Ureter (tissue), 1 donor: ENCODE measurements around the gene SMAD1. TPM values are rescaled to one million over a fixed set of nuclear protein-coding genes. Genes with fewer than 3 reads are reported as not detected.
"Not testable (repeated sequence)": the region's sequence is repeated elsewhere in the genome, so short reads cannot be mapped to it uniquely, and the experiment has no call there.

Experiments
- DNase-seq: peaks from one replicate; pipeline ENCODE4 v3.0.0-alpha.2; 2020; ENCODE audit warnings: low spot score
- total RNA-seq: library from RNA; stranded (reverse); gene quantifications from one replicate; pipeline ENCODE4 v1.2.4, GENCODE V29; 2023
- donor health status: DM: yes; HTN: yes; CAD: no.

The SMAD1 gene
- total RNA-seq, 1 donor from 2014 or later: 43.7 TPM

DNA sequence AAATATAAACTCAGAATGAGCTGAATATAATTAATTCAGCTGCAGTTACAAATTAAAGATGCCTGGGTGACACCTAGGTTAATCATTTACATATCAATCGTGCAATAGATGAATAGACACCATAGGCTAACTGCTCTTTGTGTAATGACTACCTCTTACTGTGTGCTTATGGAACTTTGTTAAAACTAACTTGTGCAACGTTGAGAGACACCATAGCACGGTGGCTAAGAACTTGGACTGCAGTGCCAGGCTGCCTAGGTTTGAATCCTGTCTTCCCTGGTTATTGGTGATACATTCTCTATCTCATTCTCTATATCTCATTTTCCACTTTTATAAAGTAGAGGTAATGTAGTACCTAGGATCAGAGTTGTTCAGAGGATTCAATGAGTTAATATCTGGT lies 46.9 kb downstream of the SMAD1 start:
- no peak for DNase-seq

DNA sequence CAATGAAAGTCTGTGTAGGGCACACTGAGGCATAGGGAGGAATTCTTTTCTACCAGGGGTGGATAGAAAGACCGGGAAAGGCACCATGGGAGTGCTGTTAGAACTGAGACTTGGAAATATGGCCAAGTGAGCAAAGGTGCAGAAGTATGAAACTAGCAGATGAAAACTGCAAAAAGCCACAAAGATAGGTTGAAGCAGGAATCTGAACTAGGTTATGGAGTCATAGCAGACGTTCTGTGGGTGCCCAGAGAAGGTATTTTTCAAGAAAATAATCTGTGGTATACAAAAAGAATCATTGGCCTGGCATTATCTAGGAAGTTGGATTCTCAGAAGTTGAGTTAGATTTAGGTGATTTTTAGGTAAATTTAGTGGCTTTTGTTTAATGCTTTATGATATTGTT lies 48.5 kb downstream of the SMAD1 start:
- DNase-seq: no peak

DNA sequence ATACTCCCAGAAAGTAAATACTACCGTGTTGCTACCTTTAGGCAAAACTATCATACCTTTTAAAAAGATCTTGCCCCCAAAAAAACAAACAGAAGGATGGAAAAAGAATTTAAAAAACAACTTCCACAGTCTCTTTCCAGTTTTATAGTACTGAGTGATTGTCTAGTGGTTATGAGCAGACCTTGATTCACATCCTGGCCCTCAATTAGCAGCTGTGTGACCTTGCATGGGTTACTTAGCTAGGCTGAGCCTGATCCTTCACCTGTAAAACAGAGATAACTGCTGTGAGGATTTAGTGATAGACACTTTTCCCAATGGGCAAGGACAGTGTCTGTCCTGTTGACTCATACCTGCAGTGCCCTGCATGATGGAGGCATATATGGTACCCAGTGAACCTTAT lies 49.0 kb downstream of the SMAD1 start:
- DNase-seq: no peak

DNA sequence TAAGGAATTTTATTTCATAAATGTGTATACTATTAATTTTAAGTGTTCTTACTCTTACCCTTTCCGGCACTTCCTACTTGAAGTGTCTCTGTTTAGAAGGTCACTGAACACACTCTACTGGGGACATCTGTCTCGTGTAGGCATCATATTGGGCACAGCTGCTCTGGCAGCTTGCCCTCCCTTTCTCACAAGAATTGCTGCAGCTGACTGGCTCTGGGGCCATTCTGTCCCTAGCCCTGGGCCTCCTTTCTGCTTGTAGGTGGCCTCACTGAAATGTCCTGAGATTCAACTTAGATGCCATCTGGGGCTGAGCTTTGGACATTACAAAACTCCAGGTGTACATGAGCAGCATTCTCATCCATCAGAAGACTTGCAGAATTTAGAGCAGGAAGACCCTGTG lies 49.6 kb downstream of the SMAD1 start:
- DNase-seq: no peak

DNA sequence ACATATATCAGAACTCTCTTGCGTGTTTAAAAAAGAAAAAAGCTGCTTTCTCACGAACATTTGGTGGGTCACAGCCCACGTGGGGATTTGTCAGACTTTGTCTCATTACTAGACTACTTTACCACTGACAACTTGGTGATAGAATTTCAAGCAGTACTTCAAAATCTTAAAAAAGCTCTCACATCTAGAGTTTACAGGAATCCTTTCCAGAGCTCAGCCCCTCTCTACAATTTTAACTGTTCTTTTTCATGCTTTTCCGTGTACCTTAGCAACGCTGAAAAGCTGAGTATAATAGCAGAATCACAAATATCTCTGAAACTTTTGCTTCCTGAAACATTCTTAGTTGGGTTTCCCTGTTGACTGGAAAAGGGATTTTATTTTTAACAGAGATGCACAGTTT lies 50.2 kb downstream of the SMAD1 start:
- no peak for DNase-seq

DNA sequence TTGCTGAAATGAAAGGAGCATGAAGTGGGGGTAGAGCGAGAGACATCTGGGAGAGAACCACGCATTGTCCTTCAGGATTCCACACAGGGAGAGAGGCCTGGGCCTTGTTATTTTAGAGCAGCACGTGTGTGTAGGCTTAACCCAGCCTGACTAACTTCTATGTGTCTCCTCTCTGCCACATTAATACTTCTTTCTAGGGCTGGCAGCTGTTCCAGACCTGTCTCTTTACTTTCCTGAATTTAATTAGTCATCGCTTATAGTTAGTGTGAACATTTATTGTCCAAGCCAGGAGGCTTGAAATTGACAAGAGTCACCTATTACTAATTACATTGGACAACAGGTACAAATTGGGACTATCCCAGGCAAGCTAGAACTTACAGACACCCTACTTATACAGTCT lies 51.3 kb downstream of the SMAD1 start:
- DNase-seq: no peak

DNA sequence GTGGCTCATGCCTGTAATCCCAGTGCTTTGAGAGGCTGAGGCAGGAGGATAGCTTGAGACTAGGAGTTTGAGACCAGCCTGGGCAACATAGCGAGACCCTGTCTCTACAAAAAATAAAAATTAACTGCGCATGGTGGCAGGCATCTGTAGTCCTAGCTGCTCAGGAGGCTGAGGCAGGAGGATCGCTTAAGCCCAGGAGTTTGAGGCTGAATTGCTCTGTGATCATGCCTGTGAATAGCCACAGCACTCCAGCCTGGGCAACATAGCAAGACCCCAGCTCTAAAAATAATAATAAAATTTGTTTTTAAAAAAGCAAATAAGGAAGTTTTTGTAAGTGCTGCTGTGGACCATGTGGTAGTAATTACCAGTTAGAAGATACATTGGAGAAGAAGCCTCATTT lies 51.8 kb downstream of the SMAD1 start:
- DNase-seq: not testable (repeated sequence)

DNA sequence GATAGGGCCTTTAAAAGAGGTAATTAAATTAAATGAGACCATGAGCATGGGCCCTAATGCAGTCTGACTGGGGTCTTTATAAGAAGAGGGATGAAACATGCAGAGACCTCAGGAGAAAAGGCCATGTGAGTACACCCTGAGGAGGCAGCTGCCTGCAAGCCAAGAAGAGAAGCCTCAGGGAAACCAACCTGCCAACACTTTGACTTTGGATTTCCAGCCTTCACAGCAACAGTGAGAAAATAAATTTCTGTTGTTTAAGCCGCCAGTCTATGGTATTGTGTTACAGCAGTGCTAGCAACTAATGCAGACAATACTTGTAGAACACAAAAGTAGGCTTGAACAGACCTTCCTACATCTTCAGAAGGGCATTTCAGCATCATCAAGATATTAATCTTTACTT lies 52.3 kb downstream of the SMAD1 start:
- DNase-seq: no peak

DNA sequence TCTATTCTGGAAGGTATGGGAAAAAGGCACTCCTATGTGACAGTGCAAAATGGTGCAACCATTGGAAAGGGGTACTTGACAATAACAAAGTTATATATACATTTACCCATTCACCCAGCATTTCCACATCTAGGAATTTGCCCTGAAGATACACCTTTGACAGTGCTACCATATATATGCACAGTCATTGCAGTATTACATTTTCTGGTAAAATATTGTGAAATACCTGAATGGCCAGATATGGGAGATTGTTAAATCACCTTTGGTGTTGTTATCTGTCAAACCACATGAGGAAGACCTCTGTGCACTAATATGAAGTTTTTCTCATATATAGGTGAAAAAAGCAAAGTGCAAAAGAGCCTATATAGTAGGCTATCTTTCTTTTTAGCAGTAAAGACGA lies 53.5 kb downstream of the SMAD1 start:
- DNase-seq: no peak

DNA sequence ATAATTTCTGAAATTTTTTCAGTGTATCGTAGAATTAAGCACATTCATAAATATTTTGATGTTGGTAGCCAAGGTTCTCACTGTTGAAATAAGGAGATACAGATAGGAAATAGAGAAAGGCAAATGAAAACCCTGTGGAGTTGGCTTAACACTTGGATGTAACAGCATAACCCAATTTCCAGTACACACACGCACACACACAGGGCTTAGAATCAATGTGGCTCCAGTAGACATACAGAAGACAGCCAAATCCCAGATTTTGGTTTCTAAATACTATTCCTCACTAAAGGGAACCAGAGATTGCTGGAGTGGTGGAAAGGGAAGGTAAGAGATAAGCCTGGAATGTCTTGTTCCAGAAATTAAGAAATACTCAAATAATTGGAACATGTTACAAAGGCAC lies 54.4 kb downstream of the SMAD1 start:
- DNase-seq: no peak

DNA sequence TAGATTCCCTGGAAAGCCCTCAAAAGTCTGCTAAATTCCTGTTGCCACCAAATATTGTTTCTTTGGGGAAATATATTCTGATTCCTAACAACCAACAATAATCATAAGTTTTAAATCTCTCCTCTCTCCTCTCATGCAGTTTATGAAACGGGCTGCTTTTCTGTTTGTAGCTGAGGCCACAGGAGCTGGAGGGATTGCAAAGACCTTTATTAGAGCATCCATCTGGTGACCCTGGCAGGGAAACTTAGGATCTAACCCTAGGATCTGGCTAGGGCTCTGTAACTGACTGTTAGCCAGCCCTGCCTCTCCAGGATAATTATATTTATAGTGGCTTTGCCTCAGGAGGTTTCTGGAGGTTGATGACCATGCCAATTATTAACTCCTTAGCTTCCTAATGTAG lies 56.9 kb downstream of the SMAD1 start:
- DNase-seq: no peak

DNA sequence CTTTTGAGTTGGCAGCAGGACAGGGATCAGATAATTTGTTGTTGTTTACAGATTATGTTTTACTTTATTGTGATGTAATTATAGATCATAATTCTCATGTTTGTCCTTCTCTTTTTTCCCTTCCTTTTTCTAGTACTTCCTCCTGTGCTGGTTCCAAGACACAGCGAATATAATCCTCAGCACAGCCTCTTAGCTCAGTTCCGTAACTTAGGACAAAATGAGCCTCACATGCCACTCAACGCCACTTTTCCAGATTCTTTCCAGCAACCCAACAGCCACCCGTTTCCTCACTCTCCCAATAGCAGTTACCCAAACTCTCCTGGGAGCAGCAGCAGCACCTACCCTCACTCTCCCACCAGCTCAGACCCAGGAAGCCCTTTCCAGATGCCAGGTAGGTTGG lies 58.0 kb downstream of the SMAD1 start:
- no peak for DNase-seq

DNA sequence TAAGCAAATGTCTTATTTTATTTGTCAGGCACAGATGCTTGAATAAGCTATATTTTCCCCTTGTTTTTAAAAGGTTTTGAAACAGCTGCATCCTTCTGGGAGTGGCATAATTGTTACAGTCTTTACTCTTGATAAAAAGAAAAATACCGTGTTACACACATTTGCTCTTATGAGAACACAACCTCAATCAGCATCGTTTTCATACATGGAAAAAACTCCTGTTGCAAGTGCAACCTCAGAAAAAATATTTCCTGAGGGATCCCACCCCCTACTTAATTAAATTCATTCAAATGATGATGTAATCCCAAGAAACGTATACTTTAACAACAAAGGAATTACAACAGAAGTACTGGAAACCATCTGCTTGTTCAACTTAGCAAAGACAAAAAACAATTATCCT lies 58.6 kb downstream of the SMAD1 start:
- DNase-seq: no peak

DNA sequence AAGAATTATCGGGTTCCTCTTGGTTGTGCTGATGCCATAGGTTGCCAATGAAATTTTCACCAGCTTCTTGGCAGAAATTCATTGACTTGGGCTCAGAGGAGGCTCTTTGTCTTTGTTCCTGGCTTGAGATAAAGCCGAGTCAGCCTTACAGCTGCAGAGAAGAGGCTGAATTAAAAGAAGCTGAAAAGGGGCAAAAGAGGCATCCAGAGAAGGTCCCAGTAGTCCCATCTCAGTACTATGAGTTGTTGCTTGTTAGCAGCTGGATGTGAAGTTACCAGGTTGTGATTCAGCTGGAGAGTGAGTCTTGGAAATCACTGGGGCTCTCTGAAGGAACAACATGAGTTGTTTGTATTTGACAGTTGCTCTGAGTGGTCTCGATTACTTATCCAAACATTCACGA lies 59.7 kb downstream of the SMAD1 start:
- DNase-seq: no peak

DNA sequence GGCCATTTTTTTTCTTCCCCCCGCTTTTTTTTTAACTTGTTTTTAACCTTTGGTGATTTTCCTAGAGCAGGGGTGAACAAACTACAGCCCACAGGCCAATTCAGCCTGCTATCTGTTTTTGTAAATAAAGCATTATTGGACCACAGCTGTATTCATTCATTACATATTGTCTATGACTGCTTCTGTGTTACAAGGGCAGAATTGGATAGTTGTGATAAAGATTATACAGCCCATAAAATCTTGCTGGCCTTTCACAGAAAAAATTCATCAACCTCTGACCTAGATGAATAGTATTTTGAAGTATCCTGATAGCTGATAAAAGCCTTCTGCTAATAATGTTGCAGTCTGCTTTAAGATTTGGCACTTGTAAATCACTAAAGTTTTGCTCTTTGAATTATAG lies 63.4 kb downstream of the SMAD1 start:
- no peak for DNase-seq

DNA sequence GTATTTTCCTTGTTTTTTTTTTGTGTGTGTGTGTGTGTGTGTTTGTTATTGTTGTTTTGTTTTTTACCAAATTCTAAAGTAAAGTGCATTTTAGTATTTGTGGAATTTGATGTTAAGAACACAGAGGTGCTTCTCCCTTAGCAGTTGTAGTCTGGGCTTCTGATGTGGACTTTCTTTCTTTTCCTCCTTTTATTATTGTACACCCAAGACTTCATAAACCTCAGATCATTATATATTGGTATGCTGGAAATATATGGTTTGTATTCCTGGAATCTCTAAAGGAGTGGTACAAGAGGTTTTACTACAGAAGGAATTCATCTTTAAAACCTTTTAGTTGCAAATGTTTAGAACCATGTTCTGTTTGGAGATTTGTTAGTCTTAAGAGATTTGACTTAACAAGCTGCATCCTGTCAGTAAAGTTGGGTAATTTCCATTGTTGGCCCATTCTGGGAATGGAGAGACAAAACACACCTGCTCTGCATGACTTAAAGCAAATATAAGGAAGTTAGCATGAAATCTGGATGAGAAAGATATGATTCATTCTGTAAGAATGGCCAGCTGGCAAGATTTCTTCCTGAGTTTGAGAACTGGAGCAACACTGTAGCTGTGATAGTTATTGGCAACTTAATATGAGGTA lies 64.0 kb downstream of the SMAD1 start:
- peak; percentile 50 for DNase-seq

DNA sequence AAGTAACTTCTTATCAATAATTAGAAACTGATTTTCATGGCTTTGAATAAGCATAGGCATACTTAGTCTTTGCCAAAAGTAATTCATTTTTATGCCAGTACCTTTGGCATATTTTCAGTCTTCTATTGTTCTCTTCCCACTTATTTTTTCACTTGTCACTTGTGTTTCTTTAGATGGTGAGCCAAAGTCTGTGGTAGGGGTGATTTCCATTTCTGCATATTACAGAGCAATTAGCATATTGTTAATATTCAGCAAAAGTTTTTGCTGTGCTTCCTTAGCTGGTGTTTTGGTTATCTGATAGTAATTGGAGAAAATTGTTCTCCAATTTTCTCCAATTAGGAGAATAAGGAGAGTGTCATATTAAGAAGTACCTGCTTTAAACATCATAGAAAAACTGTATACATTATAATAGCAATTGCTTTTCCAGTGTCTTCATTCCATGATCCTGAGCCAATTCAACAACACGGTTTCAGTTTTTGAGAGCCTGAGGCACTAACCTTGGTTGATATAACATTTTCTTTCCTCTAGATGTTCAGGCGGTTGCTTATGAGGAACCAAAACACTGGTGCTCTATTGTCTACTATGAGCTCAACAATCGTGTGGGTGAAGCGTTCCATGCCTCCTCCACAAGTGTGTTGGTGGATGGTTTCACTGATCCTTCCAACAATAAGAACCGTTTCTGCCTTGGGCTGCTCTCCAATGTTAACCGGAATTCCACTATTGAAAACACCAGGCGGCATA lies 64.7 kb downstream of the SMAD1 start:
- DNase-seq: no peak

DNA sequence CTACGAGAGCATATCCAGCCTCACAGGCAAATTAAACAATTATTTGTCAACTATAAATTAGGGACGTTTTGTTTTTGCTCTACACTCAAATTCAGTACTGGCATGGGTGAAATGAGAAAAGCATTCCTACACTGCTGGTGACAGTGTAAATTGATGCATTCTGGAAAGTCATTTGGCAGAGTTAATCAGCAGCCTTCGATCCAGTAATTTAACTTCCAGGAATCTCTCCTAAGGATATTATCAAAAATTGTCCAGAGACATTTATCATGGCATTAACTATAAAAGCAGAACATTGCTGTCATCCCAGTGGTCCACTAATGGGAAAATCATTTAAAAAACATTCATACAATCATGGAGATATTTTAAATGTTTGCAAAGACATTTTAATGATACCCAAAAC lies 70.0 kb downstream of the SMAD1 start:
- DNase-seq: no peak

DNA sequence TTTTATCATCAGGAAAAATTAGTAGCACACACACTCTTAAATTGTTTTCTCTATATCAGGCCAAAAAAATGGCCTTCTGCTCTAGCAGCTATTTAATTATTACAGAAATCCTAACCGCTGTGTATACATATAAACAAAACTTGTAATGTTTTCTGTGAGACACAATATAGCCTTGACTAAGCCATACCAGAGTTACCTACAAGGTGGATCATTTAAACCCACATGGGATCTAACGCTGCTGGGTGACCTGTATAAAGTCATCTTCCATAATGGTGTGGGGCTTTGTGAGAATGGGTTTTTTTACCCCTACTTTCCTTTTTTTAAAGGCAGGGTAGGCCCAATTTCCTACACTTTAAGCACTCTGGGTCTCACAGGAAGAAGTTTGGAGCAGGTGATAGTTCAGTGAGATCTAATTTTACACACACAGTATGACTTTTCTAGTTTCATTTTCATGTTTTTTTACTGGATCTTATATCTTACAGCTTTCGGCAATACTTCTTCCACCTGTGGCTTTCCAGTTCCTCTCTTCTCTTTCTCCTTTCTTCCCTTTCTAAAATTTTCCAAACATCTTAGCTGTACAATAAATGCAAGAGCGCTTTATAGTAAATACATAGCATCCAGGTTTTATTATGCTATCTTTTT lies 70.6 kb downstream of the SMAD1 start:
- DNase-seq: no peak

DNA sequence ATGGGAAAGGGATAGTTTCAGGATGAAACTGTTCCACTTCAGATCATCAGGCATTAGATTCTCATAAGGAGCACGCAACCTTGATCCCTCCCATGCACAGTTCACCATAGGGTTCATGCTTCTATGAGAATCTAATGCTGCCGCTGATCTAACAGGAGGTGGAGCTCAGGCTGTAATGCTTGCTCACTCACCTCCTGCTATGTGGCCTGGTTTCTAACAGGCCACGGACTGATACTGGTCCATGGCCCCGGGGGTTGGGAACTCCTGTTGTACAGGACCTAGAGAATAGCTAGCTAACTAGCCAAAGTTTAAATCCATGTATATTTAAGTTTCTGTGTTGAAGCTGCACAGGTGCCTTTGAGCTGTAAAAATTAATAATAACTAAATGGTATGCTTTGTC lies 71.7 kb downstream of the SMAD1 start:
- DNase-seq: no peak

DNA sequence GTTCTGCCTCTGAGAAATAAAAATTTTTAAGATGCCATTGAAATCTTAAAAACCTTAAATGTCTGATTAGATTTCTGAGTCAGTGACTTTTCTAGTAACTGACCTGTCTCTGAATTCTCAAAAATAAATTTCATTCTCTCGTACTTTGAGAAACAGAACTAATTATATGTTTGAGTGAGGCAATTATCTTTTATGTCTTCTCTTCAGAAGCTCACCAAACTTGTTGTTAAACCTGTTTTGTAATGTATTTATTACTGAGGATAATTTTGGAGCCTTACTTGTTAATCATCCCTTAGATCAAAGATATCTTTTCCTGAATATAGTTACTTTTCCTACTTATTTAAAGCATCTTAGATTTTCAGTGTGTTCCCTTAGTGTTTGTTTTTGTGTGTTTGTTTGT lies 73.0 kb downstream of the SMAD1 start:
- no peak for DNase-seq

DNA sequence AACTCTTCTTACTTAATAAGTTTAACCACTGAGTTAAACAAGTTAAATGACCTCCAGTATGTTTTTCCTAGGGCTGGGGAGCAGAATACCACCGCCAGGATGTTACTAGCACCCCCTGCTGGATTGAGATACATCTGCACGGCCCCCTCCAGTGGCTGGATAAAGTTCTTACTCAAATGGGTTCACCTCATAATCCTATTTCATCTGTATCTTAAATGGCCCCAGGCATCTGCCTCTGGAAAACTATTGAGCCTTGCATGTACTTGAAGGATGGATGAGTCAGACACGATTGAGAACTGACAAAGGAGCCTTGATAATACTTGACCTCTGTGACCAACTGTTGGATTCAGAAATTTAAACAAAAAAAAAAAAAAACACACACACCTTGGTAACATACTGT lies 76.1 kb downstream of the SMAD1 start:
- DNase-seq: peak; percentile 60

DNA sequence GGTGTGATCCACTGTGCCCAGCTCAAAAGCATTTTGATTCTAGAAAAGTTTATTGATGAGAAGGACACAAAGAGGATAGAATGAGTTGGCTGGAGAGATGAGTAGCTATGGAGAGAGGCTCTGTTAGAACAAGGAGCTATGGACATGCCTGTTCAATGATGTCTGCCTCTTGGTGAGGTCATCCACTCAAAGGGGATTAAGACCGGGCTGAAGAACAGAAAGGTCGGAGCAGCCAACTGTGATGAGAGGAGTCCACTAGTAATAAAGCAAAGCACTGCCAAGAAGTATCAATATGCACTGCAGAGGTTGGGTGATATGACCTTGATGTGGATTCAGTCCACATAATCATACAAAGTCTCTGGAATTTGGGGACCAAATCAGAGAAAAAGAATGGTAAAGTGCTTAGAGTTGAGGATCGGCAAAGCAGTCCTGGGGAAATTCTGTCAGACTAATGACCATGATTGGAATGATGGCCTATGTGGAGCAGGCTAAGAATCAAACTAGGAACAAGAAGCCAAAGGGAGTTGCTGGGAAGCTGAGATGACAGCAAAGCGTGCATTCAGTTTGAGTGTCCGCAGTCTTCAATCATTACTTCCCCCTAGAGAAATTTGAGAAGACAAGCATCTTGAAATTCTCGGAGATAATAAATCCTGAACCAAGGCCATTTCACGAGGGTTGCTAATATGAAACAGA lies 81.8 kb downstream of the SMAD1 start:
- no peak for DNase-seq
